ENCODE data around the gene ELMO1.
"Not testable (repeated sequence)": the region's sequence is repeated elsewhere in the genome, so short reads cannot be mapped to it uniquely, and the experiment has no call there.

Gene ELMO1

GRCh38 chr7:36986948-36987724 lies 461.5 kb downstream of the ELMO1 start:
- DNase-seq = peak; percentile 51

GRCh38 chr7:36986511-36986933 lies 462.1 kb downstream of the ELMO1 start:
- no peak for DNase-seq

- DNase-seq = no peak
These were observed 462.7 kb downstream of the ELMO1 start for GRCh38 chr7:36985866-36986400.

- DNase-seq = no peak
These were observed 463.3 kb downstream of the ELMO1 start for GRCh38 chr7:36985316-36985715.

- no peak for DNase-seq
These were observed 463.9 kb downstream of the ELMO1 start for GRCh38 chr7:36984710-36985312.

- no peak for DNase-seq
These were observed 464.6 kb downstream of the ELMO1 start for GRCh38 chr7:36984041-36984521.

- DNase-seq = no peak
These were observed 465.9 kb downstream of the ELMO1 start for GRCh38 chr7:36982766-36983165.

- DNase-seq = no peak
These were observed 468.8 kb downstream of the ELMO1 start for GRCh38 chr7:36979810-36980248.

- DNase-seq = no peak
These were observed 470.2 kb downstream of the ELMO1 start for GRCh38 chr7:36978461-36978860.

GRCh38 chr7:36977878-36978277 lies 470.8 kb downstream of the ELMO1 start:
- DNase-seq = no peak

GRCh38 chr7:36973534-36973933 lies 475.1 kb downstream of the ELMO1 start:
- not testable (repeated sequence) for DNase-seq

GRCh38 chr7:36972140-36972518 lies 476.5 kb downstream of the ELMO1 start:
- no peak for DNase-seq

GRCh38 chr7:36971515-36972139 lies 477.0 kb downstream of the ELMO1 start:
- no peak for DNase-seq

- DNase-seq = no peak
These were observed 477.8 kb downstream of the ELMO1 start for GRCh38 chr7:36970551-36971514.

- DNase-seq = no peak
These were observed 479.3 kb downstream of the ELMO1 start for GRCh38 chr7:36969376-36969775.

- no peak for DNase-seq
These were observed 481.3 kb downstream of the ELMO1 start for GRCh38 chr7:36967387-36967786.

GRCh38 chr7:36966636-36967035 lies 482.0 kb downstream of the ELMO1 start:
- no peak for DNase-seq

GRCh38 chr7:36966039-36966438 lies 482.6 kb downstream of the ELMO1 start:
- no peak for DNase-seq

- DNase-seq = no peak
These were observed 483.0 kb downstream of the ELMO1 start for GRCh38 chr7:36965625-36966024.

- no peak for DNase-seq
These were observed 484.4 kb downstream of the ELMO1 start for GRCh38 chr7:36964297-36964696.

GRCh38 chr7:36962367-36962766 lies 486.3 kb downstream of the ELMO1 start:
- DNase-seq = no peak

- no peak for DNase-seq
These were observed 487.0 kb downstream of the ELMO1 start for GRCh38 chr7:36961693-36962092.

All from activated CD4-positive, alpha-beta T cell treated with anti-CD3 and anti-CD28 coated beads, Interleukin-2, amount 50 U/mL, for 1 hour (primary cell).